Calu3 (cell line): ENCODE results near the gene GFOD1. TPM values are rescaled to one million over a fixed set of nuclear protein-coding genes. Genes with fewer than 3 reads are reported as not detected.

Experiments
- BruUV-seq: library from RNA; stranded (reverse); fragments of 400-500 nt; replicated peaks from 2 replicates; lab custom pipeline; 2021; lab: Mats Ljungman, UMichigan
- CTCF ChIA-PET: fragments of 300-600 bp; sonication (Branson Sonifier 250); formaldehyde crosslinking; loops from one replicate; lab custom pipeline; 2022; ENCODE audit warnings: antibody characterized with exemption; lab: Charles Lee
- DNase-seq: peaks from one replicate; pipeline ENCODE4 v3.0.0; 2022
- H3K27ac Mint-ChIP-seq: one replicate; pipeline ENCODE4 v1.8.0; 2022; ENCODE audit warnings: mixed read lengths; ENCODE audit not compliant: unreplicated experiment
- H3K27me3 Mint-ChIP-seq: one replicate; pipeline ENCODE4 v1.8.0; 2022; ENCODE audit warnings: mixed read lengths; ENCODE audit not compliant: unreplicated experiment
- H3K36me3 Mint-ChIP-seq: one replicate; pipeline ENCODE4 v1.8.0; 2022; ENCODE audit warnings: mild to moderate bottlenecking, moderate library complexity, mixed read lengths; ENCODE audit not compliant: insufficient read depth, unreplicated experiment
- H3K4me1 Mint-ChIP-seq: one replicate; pipeline ENCODE4 v1.8.0; 2022; ENCODE audit warnings: mild to moderate bottlenecking, low read depth, mixed read lengths; ENCODE audit not compliant: unreplicated experiment
- H3K4me3 Mint-ChIP-seq: one replicate; pipeline ENCODE4 v1.8.0; 2022; ENCODE audit warnings: mild to moderate bottlenecking, low read depth, moderate library complexity, mixed read lengths; ENCODE audit not compliant: unreplicated experiment
- H3K9me3 Mint-ChIP-seq: one replicate; pipeline ENCODE4 v1.8.0; 2022; ENCODE audit warnings: low read depth, mixed read lengths; ENCODE audit not compliant: unreplicated experiment
- CTCF ChIP-seq: fragments of 200-600 bp; IDR thresholded peaks from one replicate; pipeline ENCODE4 v1.8.0; 2022; ENCODE audit warnings: antibody characterized with exemption; ENCODE audit not compliant: unreplicated experiment
- intact Hi-C: fragments of 100-400 bp; cut with micrococcal nuclease; formaldehyde crosslinking; loops from one replicate; pipeline ENCODE4 v1.10.0; 2022; ENCODE audit not compliant: unreplicated experiment
- total RNA-seq: library from RNA; stranded (reverse); gene quantifications from 2 replicates; pipeline ENCODE4 v1.2.3, GENCODE V29; 2022

The GFOD1 gene
- total RNA-seq, 1 experiment from 2014 or later, result 9.5 TPM

DNA sequence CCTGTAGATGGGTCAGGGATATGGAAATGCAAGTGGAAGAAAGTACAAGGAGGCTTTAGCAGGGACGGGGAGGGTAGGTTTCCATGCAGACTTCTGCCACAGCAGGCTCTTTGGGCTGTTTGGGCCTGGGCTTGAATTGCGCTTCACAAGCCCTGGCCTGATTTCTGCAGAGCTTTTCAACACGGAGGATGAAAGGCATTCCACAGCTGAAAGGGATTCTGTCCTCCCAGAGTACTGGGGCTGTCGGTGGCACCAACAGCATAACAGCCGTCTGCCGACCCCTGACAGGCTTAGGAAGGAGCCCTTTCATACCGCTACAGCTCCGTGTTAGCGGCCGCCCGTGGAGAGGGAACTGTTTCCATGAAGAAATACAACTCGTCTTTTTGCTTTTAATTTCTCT, 136.1 kb downstream of the GFOD1 start:
- no peaks in the 10 kb centered on the region for H3K9me3 Mint-ChIP-seq
- H3K27me3 Mint-ChIP-seq, result no peaks in the 10 kb centered on the region
- H3K27ac Mint-ChIP-seq, result no peak overlapping the region
- CTCF ChIA-PET, result no interaction called here
- H3K36me3 Mint-ChIP-seq, result no peaks in the 10 kb centered on the region
- TF ChIP-seq CTCF, result no peak
- no peak overlapping the region for H3K4me3 Mint-ChIP-seq
- no TSS peak for BruUV-seq
- intact Hi-C loops, result no loop called here
- H3K4me1 Mint-ChIP-seq, result peaks cover 31% of the 10 kb centered on the region
- DNase-seq, result no peak

GRCh38 chr6:13349811-13350506, 137.4 kb downstream of the GFOD1 start:
- H3K4me3 Mint-ChIP-seq, result no peak overlapping the region

GRCh38 chr6:13348334-13349113, 138.9 kb downstream of the GFOD1 start:
- CTCF ChIA-PET, result no interaction called here
- no peaks in the 10 kb centered on the region for H3K27me3 Mint-ChIP-seq
- BruUV-seq, result no TSS peak
- no peaks in the 10 kb centered on the region for H3K9me3 Mint-ChIP-seq
- no peak overlapping the region for H3K4me3 Mint-ChIP-seq
- intact Hi-C loops, result no loop called here
- no peak for DNase-seq
- H3K27ac Mint-ChIP-seq, result no peak overlapping the region
- H3K36me3 Mint-ChIP-seq, result no peaks in the 10 kb centered on the region
- H3K4me1 Mint-ChIP-seq, result peaks cover 5% of the 10 kb centered on the region
- TF ChIP-seq CTCF, result no peak

More at GRCh38 chr6:13349811-13350506, 137.4 kb downstream of the GFOD1 start:
- Mint-ChIP-seq H3K4me1 (peaks cover 19% of the 10 kb centered on the region), H3K27ac (no peak overlapping the region), H3K9me3 (no peaks in the 10 kb centered on the region), H3K36me3 (no peaks in the 10 kb centered on the region), H3K27me3 (no peaks in the 10 kb centered on the region)
- intact Hi-C loops, result no loop called here
- no peak for TF ChIP-seq CTCF
- no peak for DNase-seq
- CTCF ChIA-PET, result no interaction called here
- BruUV-seq, result no TSS peak

DNA sequence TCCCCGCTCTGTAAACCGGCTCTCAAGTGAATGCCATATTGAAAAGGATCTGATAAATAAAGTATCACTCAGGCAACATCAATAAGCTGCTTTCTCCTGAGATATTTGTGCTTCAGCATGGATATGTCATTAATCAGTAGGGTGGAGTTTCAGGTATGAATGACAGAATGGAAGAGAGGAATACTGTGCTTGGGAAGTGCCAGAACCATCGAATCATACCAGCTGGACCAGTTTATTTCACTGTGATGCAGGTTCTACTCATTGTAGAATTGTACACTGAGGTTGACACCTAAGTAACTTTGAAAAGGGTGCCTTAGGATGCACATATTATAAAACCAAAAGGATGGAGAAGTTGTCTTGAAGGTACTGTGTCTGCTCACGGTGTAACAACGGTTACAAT, 141.2 kb downstream of the GFOD1 start:
- Mint-ChIP-seq H3K9me3 (peaks cover 7% of the 10 kb centered on the region), H3K36me3 (no peaks in the 10 kb centered on the region), H3K4me1 (no peaks in the 10 kb centered on the region), H3K27ac (no peak overlapping the region), H3K27me3 (peaks cover 7% of the 10 kb centered on the region), H3K4me3 (no peak overlapping the region)
- intact Hi-C loops, result no loop called here
- CTCF ChIA-PET, result interaction anchor here (0.6 kb wide), 1 partner anchor 685 kb away, joined by 3 read pairs; no protein-coding TSS in a partner anchor
- BruUV-seq, result no TSS peak
- TF ChIP-seq CTCF, result no peak
- no peak for DNase-seq
